ENCODE results near the gene EXOC4.

DNA sequence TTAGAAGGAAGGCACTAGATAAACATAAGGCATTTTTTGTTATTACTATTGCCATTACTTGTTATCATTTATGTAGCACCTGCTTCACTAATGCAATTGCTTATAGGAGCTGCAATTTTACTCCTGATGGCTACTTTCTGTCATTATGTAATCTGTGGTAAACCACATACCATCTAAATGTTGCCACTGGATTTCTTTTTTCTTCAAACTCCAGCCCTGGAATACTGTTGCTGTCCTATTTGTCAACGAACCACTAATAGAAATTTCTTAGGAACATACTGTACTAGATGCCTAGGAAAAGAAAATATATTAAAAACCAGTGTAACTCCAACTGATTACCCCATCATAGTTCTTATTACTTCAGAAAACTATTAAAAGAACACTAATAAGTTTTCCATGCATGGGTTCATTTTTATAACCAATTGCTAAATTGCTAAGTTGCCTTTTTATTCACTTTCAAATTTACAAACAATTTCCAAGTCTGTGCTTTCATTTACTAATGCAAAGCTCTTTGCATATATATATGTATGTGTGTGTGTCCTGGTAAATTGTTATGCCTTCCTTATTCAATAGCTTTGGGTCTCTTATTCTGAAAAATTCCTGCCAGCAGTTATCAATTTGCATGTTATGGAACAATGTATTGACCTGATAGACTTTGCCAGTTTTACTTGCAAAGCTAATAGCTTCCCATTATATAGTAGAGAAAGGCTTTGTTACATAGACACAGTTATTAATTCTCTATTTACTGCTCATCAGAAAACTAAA lies 287.4 kb downstream of the EXOC4 start:
- TF ChIP-seq GABPA (IDR thresholded peaks at IDR 0.05; ENCODE audit: borderline replicate concordance, insufficient read depth, low read length): no peak
- no peak for TF ChIP-seq JUND (IDR thresholded peaks at IDR 0.05; ENCODE audit: low read length)
- no peak for TF ChIP-seq KDM1A (IDR thresholded peaks at IDR 0.05; ENCODE audit: borderline replicate concordance, low read length)
- TF ChIP-seq, protein P1, sequence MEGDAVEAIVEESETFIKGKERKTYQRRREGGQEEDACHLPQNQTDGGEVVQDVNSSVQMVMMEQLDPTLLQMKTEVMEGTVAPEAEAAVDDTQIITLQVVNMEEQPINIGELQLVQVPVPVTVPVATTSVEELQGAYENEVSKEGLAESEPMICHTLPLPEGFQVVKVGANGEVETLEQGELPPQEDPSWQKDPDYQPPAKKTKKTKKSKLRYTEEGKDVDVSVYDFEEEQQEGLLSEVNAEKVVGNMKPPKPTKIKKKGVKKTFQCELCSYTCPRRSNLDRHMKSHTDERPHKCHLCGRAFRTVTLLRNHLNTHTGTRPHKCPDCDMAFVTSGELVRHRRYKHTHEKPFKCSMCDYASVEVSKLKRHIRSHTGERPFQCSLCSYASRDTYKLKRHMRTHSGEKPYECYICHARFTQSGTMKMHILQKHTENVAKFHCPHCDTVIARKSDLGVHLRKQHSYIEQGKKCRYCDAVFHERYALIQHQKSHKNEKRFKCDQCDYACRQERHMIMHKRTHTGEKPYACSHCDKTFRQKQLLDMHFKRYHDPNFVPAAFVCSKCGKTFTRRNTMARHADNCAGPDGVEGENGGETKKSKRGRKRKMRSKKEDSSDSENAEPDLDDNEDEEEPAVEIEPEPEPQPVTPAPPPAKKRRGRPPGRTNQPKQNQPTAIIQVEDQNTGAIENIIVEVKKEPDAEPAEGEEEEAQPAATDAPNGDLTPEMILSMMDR (IDR thresholded peaks at IDR 0.05; ENCODE audit: control extremely low read depth in 1 of 3, insufficient read depth in 1 of 3, low read depth in 1 of 3, low read length in 3 of 3): no peak
- no peak for TF ChIP-seq POLR2A (IDR thresholded peaks at IDR 0.05; ENCODE audit: control extremely low read depth in 1 of 2, low read depth in 2 of 2, low read length in 2 of 2)
- TF ChIP-seq POLR2AphosphoS5 (IDR thresholded peaks at IDR 0.05; ENCODE audit: low read depth, low read length): no peak
- TF ChIP-seq CBX5 (IDR thresholded peaks at IDR 0.05; ENCODE audit: low read depth, low read length): no peak
- TF ChIP-seq ATF3 (IDR thresholded peaks at IDR 0.05; ENCODE audit: insufficient read depth, low read depth, low read length): no peak
- TF ChIP-seq EP300 (IDR thresholded peaks at IDR 0.05; ENCODE audit: borderline replicate concordance in 1 of 2, low read depth in 2 of 2, low read length in 2 of 2): no peak
- TF ChIP-seq, protein P2, sequence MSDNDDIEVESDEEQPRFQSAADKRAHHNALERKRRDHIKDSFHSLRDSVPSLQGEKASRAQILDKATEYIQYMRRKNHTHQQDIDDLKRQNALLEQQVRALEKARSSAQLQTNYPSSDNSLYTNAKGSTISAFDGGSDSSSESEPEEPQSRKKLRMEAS (IDR thresholded peaks at IDR 0.05): no peak
- TF ChIP-seq RFX5 (IDR thresholded peaks at IDR 0.05; ENCODE audit: borderline replicate concordance, low read depth, low read length): no peak
- TF ChIP-seq EZH2 (IDR thresholded peaks at IDR 0.05; ENCODE audit: low read depth, low read length, severe bottlenecking): no peak
- no peak for TF ChIP-seq TEAD4 (IDR thresholded peaks at IDR 0.05; ENCODE audit: low read depth, low read length)
- TF ChIP-seq HDAC6 (IDR thresholded peaks at IDR 0.05; ENCODE audit: low read depth, low read length): no peak
